ENCODE data around the gene DENND5A.
"Not testable (repeated sequence)": the region's sequence is repeated elsewhere in the genome, so short reads cannot be mapped to it uniquely, and the experiment has no call there.

Gene DENND5A

GRCh38 chr11:9264316-9265210, 587 bp downstream of the DENND5A start:
- peak; percentile 48 for DNase-seq (ENCODE audit: low spot score)

GRCh38 chr11:9263840-9264315, 1.3 kb downstream of the DENND5A start:
- DNase-seq (ENCODE audit: low spot score) = no peak

GRCh38 chr11:9260838-9261146, 4.4 kb downstream of the DENND5A start:
- DNase-seq (ENCODE audit: low spot score) = not testable (repeated sequence)

- DNase-seq (ENCODE audit: low spot score) = no peak
Measured at GRCh38 chr11:9259981-9260837, 4.9 kb downstream of the DENND5A start.

- DNase-seq (ENCODE audit: low spot score) = not testable (repeated sequence)
Measured at GRCh38 chr11:9258279-9258678, 6.9 kb downstream of the DENND5A start.

- DNase-seq (ENCODE audit: low spot score) = no peak
Measured at GRCh38 chr11:9254416-9254815, 10.7 kb downstream of the DENND5A start.

- no peak for DNase-seq (ENCODE audit: low spot score)
Measured at GRCh38 chr11:9253086-9253485, 12.1 kb downstream of the DENND5A start.

- no peak for DNase-seq (ENCODE audit: low spot score)
Measured at GRCh38 chr11:9251311-9251710, 13.8 kb downstream of the DENND5A start.

- DNase-seq (ENCODE audit: low spot score) = no peak
Measured at GRCh38 chr11:9250139-9250582, 15.0 kb downstream of the DENND5A start.

GRCh38 chr11:9249252-9249651, 15.9 kb downstream of the DENND5A start:
- no peak for DNase-seq (ENCODE audit: low spot score)

- no peak for DNase-seq (ENCODE audit: low spot score)
Measured at GRCh38 chr11:9247863-9248262, 17.3 kb downstream of the DENND5A start.

GRCh38 chr11:9236242-9236641, 28.9 kb downstream of the DENND5A start:
- not testable (repeated sequence) for DNase-seq (ENCODE audit: low spot score)

GRCh38 chr11:9232482-9232881, 32.7 kb downstream of the DENND5A start:
- no peak for DNase-seq (ENCODE audit: low spot score)

GRCh38 chr11:9231848-9232177, 33.3 kb downstream of the DENND5A start:
- no peak for DNase-seq (ENCODE audit: low spot score)

GRCh38 chr11:9230296-9230695, 34.9 kb downstream of the DENND5A start:
- DNase-seq (ENCODE audit: low spot score) = no peak

GRCh38 chr11:9228091-9228490, 37.1 kb downstream of the DENND5A start:
- DNase-seq (ENCODE audit: low spot score) = no peak

- no peak for DNase-seq (ENCODE audit: low spot score)
Measured at GRCh38 chr11:9225748-9226298, 39.3 kb downstream of the DENND5A start.

GRCh38 chr11:9222654-9223053, 42.5 kb downstream of the DENND5A start:
- no peak for DNase-seq (ENCODE audit: low spot score)

GRCh38 chr11:9220853-9221252, 44.3 kb downstream of the DENND5A start:
- not testable (repeated sequence) for DNase-seq (ENCODE audit: low spot score)

- no peak for DNase-seq (ENCODE audit: low spot score)
Measured at GRCh38 chr11:9219572-9219971, 45.6 kb downstream of the DENND5A start.

GRCh38 chr11:9219115-9219514, 46.0 kb downstream of the DENND5A start:
- no peak for DNase-seq (ENCODE audit: low spot score)

- DNase-seq (ENCODE audit: low spot score) = no peak
Measured at GRCh38 chr11:9214765-9215164, 50.4 kb downstream of the DENND5A start.

- DNase-seq (ENCODE audit: low spot score) = no peak
Measured at GRCh38 chr11:9211322-9211721, 53.8 kb downstream of the DENND5A start.
